T-helper 1 cell treated with Interleukin-12 subunit alpha and Interleukin-12 subunit beta and Interleukin-4 antibody, amounts not matched to agents 30 μg/mL and 1 μg/mL, for 36 hours (primary cell): ENCODE data around the gene CNTN4.
"Not testable (repeated sequence)": the region's sequence is repeated elsewhere in the genome, so short reads cannot be mapped to it uniquely, and the experiment has no call there.

Experiments used
- H3K27ac Mint-ChIP-seq: one replicate; pipeline ENCODE4 v1.8.0; 2021; ENCODE audit warnings: mild to moderate bottlenecking, mixed read lengths
- H3K27me3 Mint-ChIP-seq: one replicate; pipeline ENCODE4 v1.8.0; 2021; ENCODE audit warnings: low read depth, mixed read lengths
- H3K36me3 Mint-ChIP-seq: one replicate; pipeline ENCODE4 v1.8.0; 2021; ENCODE audit warnings: low read depth, mixed read lengths
- H3K4me1 Mint-ChIP-seq: one replicate; pipeline ENCODE4 v1.8.0; 2021; ENCODE audit warnings: low read depth, mixed read lengths
- H3K4me3 Mint-ChIP-seq: one replicate; pipeline ENCODE4 v1.8.0; 2021; ENCODE audit warnings: mild to moderate bottlenecking, moderate library complexity, mixed read lengths
- H3K9me3 Mint-ChIP-seq: one replicate; pipeline ENCODE4 v1.8.0; 2021; ENCODE audit warnings: mixed read lengths

Gene CNTN4

DNA sequence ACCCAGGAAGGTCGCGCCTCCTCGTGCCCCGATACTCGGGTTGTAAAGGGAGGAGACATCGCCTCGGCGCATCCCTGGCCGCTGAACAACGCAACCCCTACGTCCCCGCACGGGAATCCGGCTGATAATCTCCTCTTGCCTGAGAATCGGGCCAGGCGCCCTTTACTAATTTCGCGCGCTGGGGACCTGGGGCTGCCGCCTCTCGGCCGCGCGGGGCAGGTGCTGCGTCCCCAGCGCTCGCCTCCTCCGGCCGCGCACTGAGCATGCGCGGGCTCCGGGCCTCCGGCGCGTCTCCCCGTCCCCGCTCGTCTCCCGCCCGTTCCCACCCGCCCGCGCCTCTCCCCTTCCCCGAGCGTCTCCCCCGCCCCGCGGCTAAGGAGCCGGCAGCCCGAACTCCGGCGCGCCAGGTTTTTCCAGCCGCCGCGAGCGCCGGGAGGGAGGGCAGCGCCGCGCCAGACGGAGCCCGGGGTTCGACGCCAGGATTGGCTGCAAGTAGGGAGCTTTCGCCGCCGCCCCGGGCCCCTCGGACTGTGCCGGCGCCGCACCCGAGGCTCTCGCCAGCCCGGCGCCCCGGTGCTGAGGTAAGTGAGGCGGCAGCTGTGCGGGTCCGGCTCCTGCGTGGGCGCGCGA is at the start of gene CNTN4:
Gene CNTN4 (plus strand): TSS at position 469 of the 630 bp plus-strand sequence.
- Mint-ChIP-seq H3K9me3 (no peaks in the 10 kb centered on the region), H3K27ac (peak within 1 kb of the TSS; percentile 55), H3K4me1 (peaks cover 2% of the 10 kb centered on the region), H3K27me3 (peaks cover 55% of the 10 kb centered on the region), H3K36me3 (no peaks in the 10 kb centered on the region), H3K4me3 (no peak within 1 kb of the TSS)

DNA sequence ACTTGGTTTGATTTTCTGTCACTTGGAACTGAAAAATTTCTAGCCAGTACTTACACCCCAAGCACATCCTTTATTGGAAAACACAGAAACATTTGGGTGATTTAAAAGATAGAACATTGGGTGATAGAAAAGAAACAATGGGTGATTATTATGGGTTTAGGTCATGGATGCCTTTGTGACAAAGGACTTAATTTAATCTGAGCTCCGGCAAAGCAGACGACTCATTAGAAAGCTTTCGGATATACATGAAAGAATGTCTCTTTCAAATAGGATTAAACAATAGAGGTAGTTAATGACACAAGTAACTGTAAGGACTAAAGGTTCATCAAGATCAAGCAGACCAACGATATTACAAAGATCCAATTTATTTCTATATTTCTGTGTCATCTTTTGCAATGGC is 37.3 kb upstream of the CNTN4 start:
- Mint-ChIP-seq H3K9me3 (peaks cover 3% of the 10 kb centered on the region), H3K4me1 (no peaks in the 10 kb centered on the region), H3K27ac (no peak overlapping the region), H3K4me3 (no peak overlapping the region), H3K36me3 (no peaks in the 10 kb centered on the region), H3K27me3 (no peaks in the 10 kb centered on the region)

DNA sequence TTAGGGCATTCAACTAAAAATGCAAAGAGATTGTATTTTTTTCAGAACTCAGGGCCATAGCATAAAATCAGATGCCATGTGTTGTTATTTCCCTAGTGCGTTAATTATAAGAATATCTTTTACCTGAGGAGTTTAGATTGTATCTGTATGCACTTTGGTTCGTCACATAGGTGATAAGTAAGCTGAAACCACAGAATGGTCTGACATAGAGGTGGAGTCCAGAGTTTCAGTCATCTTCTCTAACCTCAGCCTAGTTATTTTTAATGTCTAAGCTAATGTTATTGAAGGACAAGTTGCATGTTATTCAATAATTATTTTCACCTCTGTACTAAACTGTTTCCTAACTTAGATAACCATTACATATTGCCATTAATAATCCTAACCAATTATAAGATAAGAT is 27.1 kb upstream of the CNTN4 start:
- Mint-ChIP-seq H3K4me1 (no peaks in the 10 kb centered on the region), H3K4me3 (no peak overlapping the region), H3K36me3 (no peaks in the 10 kb centered on the region), H3K27me3 (no peaks in the 10 kb centered on the region), H3K27ac (no peak overlapping the region), H3K9me3 (no peaks in the 10 kb centered on the region)

DNA sequence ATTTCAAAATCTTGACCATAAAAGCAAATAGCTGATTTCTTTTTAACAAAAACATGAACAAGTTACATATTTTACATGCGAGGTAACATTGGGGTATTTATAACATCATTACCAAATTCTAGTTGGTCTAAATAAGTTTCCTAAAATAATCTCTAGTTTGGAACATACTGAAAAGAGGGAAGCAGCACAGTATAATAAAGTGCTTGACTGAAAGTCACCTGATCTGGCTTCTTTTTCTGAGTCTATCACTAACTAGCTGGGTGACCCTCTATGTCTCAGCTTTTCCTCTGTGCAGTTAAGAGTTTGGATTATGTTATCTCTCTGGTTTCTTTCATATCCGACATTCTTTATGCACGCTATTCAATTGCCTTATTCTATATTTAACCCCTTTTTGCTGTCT is 19.8 kb upstream of the CNTN4 start:
- no peaks in the 10 kb centered on the region for H3K27me3 Mint-ChIP-seq
- H3K4me1 Mint-ChIP-seq = no peaks in the 10 kb centered on the region
- H3K36me3 Mint-ChIP-seq = no peaks in the 10 kb centered on the region
- H3K4me3 Mint-ChIP-seq = no peak overlapping the region
- no peak overlapping the region for H3K27ac Mint-ChIP-seq
- H3K9me3 Mint-ChIP-seq = peaks cover 4% of the 10 kb centered on the region

DNA sequence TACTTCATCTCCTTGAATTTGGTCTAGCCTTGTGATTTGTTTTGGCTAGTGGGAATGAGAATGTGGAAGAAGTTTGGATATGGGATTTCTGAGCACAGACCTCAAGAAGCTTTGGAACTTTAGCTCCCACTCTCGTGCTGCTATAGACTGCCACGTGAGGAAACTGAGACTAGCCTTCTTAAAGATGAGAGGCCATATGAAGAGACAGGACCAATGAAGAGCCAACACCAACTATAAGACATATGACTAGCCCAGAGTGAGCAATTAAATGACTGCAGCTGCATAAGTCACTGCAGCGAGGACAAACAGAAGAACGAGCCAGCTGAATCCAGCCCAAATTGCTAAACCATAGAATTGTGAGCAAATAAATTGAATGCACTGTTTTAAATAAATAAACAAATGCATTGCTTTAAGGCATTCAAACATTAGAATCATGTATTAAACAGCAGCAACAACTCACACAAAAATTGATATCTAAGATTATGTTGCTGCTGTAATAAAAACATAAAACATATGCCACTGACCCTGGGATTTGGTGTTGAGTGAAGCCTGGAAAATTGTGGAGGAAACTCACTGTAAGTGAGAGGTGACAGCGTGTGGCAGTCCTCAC is 15.7 kb upstream of the CNTN4 start:
- Mint-ChIP-seq H3K27me3 (no peaks in the 10 kb centered on the region), H3K27ac (no peak overlapping the region), H3K36me3 (no peaks in the 10 kb centered on the region), H3K4me1 (no peaks in the 10 kb centered on the region), H3K9me3 (peaks cover 9% of the 10 kb centered on the region), H3K4me3 (no peak overlapping the region)

DNA sequence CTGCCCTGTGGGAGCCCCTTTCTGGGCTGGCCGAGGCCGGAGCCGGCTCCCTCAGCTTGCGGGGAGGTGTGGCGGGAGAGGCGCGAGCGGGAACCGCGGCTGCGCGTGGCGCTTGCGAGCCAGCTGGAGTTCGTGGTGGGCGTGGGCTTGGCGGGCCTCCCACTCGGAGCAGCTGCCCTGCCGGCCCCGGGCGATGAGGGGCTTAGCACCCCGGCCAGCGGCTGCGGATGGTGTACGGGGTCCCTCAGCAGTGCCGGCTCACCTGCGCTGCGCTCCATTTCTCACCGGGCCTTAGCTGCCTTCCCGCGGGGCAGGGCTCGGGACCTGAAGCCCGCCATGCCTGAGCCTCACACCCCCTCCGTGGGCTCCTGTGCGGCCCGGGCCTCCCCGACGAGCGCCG is 15.1 kb upstream of the CNTN4 start:
- H3K4me3 Mint-ChIP-seq, H3K27ac Mint-ChIP-seq, H3K4me1 Mint-ChIP-seq, H3K9me3 Mint-ChIP-seq, H3K36me3 Mint-ChIP-seq, H3K27me3 Mint-ChIP-seq: not testable (repeated sequence)

DNA sequence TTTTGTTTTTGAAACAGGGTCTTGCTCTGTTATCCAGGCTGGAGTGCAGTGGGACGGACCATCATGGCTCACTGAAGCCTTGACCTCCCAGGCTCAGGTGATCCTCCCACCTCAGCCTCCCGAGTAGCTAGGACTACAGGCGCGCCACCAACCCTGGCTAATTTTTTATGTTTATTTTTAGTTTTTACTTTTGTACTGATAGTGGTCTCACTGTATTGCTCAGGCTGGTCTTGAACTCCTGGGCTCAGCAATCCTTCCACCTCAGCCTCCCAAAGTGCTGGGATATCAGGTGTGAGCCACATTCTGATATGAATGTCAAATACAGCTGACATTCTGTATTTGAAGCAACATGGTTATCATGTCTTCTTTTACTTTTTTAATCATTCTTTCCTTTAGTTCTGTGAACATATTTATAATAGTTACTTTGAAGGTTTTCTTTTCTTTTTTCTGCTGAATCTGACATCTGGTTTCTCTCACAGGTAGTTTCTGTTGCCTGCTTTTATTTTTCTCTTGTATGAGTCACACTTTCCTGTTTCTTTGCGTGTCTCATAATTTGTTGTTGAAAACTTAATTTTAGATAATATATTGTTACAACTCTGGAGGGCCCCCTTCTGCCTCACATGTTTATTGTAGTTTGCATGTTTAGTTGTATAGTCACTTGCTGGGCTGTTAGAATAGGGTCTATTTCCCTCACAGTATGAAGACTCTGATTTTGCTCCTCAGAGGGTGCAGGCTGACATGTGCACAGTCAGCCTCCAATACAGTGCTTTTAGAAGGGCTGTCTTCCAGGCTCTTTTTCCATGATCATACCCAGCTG is 8.4 kb upstream of the CNTN4 start:
- H3K9me3 Mint-ChIP-seq = peaks cover under 1% of the 10 kb centered on the region
- no peak overlapping the region for H3K27ac Mint-ChIP-seq
- no peak overlapping the region for H3K4me3 Mint-ChIP-seq
- H3K36me3 Mint-ChIP-seq = no peaks in the 10 kb centered on the region
- H3K27me3 Mint-ChIP-seq = no peaks in the 10 kb centered on the region
- no peaks in the 10 kb centered on the region for H3K4me1 Mint-ChIP-seq

DNA sequence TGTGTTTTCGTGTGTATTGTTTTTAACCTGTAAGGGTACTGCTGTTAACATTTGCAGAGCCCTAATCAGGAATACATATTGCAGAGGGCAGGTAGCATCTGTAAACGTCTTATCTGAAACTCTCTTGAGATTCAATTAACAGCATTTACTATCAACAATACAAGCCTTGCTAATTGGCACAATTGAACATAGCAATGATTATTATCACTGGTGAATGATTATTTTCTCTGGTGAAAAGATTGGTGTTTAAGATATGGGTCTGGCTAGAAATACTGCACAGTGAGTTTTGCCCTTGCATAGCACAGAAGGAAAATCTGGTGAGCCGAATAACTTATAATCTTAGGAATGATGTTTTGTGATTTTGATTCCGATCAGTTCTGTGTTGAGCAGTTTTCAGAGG is 5.9 kb upstream of the CNTN4 start:
- no peak overlapping the region for H3K27ac Mint-ChIP-seq
- no peak overlapping the region for H3K4me3 Mint-ChIP-seq
- H3K9me3 Mint-ChIP-seq = no peaks in the 10 kb centered on the region
- no peaks in the 10 kb centered on the region for H3K36me3 Mint-ChIP-seq
- H3K4me1 Mint-ChIP-seq = no peaks in the 10 kb centered on the region
- H3K27me3 Mint-ChIP-seq = peaks cover 22% of the 10 kb centered on the region

DNA sequence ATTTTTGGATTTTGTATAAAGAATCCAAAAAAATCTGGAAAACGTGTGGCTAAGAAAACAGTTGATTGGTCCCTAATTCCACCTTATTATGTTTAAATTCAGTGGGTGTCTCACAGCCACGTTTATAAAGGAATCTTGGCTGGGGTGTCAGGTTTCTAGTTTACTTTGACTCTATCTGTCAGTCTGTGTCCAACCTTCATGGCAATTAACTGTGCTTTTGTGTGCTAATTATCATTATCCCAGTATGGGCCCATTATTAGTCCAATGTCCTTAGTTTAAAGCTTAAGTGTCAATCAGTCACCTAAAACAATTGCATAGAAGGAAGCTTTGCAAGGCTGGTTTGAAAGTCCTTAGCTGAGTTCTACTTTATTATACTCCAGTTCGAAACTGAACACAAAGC is 3.7 kb upstream of the CNTN4 start:
- Mint-ChIP-seq H3K27me3 (peaks cover 37% of the 10 kb centered on the region), H3K36me3 (no peaks in the 10 kb centered on the region), H3K4me1 (peaks cover 2% of the 10 kb centered on the region), H3K4me3 (no peak overlapping the region), H3K27ac (no peak overlapping the region), H3K9me3 (no peaks in the 10 kb centered on the region)

DNA sequence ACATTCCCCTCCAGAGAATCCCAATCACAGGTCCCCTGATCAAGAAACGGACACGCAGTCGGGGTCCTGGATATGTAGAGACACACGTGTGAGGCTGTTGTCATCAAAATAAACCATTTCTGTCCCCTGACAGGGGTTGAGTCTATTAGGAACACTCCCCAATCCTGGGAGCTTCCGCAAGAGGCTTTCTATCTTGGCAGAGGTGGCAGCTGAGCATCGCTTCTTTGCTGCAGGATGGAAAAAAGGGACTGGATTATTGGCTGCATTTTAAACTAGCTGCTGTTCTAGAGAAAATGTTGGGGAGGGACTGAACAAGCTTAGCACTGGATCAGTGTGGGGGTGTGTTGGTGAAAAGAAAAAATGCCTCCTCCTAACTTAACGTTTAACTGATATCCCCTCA is 2.5 kb upstream of the CNTN4 start:
- Mint-ChIP-seq H3K27me3 (peaks cover 49% of the 10 kb centered on the region), H3K4me3 (no peak overlapping the region), H3K9me3 (no peaks in the 10 kb centered on the region), H3K27ac (no peak overlapping the region), H3K4me1 (peaks cover 2% of the 10 kb centered on the region), H3K36me3 (no peaks in the 10 kb centered on the region)

DNA sequence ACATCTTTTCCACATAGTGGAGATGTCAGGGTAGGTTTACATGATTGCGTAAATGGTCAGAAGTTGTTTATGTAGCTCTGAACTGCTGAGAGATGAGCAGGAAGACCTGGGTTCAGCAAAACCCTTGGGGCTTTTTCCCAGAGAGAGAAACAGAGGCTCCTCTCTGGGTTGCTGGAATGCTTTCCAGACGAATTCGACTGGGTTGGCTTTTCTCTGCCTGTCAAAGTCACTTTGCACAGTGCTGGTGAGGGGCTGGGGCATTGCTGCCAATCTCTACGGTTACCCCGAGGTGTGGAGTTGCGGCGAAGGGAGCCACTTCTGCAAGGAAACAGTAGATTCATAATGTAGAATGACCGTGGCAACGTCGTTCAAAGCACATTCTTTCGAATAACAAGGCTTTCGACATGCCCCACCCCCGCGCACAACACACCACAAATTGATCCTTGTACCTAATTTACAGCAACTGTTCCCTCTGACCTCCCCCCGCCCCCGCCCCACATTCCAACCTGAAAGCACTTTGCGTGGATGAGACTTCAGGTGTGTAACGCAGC is 950 bp upstream of the CNTN4 start:
- peaks cover 55% of the 10 kb centered on the region for H3K27me3 Mint-ChIP-seq
- H3K27ac Mint-ChIP-seq = no peak overlapping the region
- H3K4me3 Mint-ChIP-seq = no peak overlapping the region
- no peaks in the 10 kb centered on the region for H3K36me3 Mint-ChIP-seq
- peaks cover 2% of the 10 kb centered on the region for H3K4me1 Mint-ChIP-seq
- H3K9me3 Mint-ChIP-seq = no peaks in the 10 kb centered on the region

DNA sequence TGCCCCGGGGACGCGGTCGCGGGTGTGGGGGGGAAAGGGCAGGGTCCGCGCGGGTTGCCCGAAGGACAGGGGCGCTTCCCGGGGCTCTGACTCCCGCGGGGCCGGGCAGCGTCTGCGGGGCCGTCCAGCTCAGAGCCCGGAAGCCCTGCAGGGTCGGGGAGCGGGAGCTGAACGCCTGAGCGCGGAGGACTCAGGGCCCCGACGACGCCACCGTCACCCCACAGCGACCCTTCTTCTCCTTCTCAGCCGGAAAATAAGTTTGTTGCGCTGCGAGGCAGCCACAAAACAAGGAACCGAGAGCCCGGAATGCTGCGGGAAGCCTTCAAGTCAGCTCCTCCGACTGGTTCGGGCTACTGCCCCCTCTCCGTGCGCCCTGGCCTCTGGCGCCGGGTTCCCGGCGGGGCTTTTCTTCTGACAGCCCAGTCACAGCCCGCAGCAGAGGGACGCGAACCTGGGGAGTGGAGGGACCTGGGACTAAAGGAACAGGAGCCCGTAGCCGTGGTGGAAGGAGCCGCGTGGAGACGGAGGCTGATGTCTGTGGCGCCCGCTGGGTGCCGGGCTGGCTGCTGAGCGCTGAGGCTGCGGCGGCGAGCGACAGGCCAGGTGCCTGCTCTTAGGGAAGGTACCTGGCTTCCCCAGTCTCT is 484 bp downstream of the CNTN4 start:
- Mint-ChIP-seq H3K36me3 (no peaks in the 10 kb centered on the region), H3K4me3 (no peak overlapping the region), H3K9me3 (no peaks in the 10 kb centered on the region), H3K4me1 (peaks cover 2% of the 10 kb centered on the region), H3K27ac (no peak overlapping the region), H3K27me3 (peaks cover 55% of the 10 kb centered on the region)

DNA sequence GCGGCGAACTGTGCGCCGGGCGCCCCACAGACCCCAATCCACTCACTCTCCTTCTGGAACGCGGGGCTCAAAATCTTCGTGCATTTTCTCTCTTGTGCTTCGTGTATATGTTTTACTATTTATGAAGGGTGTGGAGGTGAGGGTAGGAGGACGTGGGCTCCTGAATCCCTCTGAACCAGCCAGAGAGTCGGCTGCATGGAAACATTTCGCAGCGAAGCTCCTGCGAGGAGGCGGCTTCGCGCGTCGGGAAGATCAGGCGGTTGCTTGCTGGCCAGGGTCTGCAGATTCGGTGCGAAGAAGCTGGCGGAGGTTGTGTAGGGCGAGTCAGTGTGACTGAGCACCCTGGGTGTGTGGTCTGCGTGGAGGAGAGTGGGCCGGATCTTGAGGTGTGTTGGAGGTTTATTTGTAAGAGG is 1.1 kb downstream of the CNTN4 start:
- no peak overlapping the region for H3K4me3 Mint-ChIP-seq
- peak overlapping the region; percentile 55 for H3K27ac Mint-ChIP-seq
- no peaks in the 10 kb centered on the region for H3K9me3 Mint-ChIP-seq

DNA sequence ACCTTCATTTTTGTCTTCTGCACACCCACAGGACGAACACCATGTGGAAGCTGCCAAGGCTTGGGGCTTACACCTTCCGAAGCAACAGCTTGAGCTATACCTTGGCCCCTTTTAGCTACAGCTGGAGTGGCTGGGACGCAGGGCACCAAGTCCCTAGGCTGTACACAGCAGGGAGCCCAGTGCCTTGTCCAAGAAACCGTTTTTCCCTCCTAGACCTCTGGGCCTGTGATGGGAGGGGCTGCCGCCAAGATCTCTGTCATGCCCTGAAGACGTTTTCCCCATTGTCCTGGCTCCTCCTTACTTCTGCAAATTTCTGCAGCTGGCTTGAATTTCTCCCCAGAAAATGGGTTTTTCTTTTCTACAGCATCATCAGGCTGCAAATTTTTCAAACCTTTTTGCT is 7.8 kb downstream of the CNTN4 start:
- Mint-ChIP-seq H3K36me3 (no peaks in the 10 kb centered on the region), H3K27ac (no peak overlapping the region), H3K4me3 (no peak overlapping the region), H3K4me1 (no peaks in the 10 kb centered on the region), H3K27me3 (peaks cover 5% of the 10 kb centered on the region), H3K9me3 (peaks cover 13% of the 10 kb centered on the region)

More for the DNA sequence above, 1.1 kb downstream of the CNTN4 start:
- no peaks in the 10 kb centered on the region for H3K36me3 Mint-ChIP-seq
- H3K27me3 Mint-ChIP-seq = peaks cover 55% of the 10 kb centered on the region
- H3K4me1 Mint-ChIP-seq = peaks cover 2% of the 10 kb centered on the region
